NCI-H146 treated with DMSO at 0.1 percent for 48 hours (cell line): ENCODE measurements around the gene ADM5.

Experiments used
- DNase-seq: peaks from one replicate; lab custom pipeline; 2025; ENCODE audit not compliant: unreplicated experiment; lab: John Stamatoyannopoulos, UW

The ADM5 gene, protein sequence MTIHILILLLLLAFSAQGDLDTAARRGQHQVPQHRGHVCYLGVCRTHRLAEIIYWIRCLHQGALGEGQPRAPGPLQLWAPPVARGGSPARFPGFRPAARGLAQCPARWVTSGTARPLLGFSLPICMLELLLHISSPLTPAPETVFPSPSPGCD

GRCh38 chr19:49689133-49690078 is at the start of gene ADM5:
TSS of gene ADM5 (plus strand) at chr19:49689594. CDS start at chr19:49689838, 244 bp downstream.
- peak; percentile 75 for DNase-seq

GRCh38 chr19:49640113-49640898 is 49.1 kb upstream of the ADM5 start, which contains the start of gene RRAS:
TSS of gene RRAS (minus strand) at chr19:49640143. CDS start at chr19:49640098, 45 bp downstream.
- DNase-seq: peak; percentile 100

DNA sequence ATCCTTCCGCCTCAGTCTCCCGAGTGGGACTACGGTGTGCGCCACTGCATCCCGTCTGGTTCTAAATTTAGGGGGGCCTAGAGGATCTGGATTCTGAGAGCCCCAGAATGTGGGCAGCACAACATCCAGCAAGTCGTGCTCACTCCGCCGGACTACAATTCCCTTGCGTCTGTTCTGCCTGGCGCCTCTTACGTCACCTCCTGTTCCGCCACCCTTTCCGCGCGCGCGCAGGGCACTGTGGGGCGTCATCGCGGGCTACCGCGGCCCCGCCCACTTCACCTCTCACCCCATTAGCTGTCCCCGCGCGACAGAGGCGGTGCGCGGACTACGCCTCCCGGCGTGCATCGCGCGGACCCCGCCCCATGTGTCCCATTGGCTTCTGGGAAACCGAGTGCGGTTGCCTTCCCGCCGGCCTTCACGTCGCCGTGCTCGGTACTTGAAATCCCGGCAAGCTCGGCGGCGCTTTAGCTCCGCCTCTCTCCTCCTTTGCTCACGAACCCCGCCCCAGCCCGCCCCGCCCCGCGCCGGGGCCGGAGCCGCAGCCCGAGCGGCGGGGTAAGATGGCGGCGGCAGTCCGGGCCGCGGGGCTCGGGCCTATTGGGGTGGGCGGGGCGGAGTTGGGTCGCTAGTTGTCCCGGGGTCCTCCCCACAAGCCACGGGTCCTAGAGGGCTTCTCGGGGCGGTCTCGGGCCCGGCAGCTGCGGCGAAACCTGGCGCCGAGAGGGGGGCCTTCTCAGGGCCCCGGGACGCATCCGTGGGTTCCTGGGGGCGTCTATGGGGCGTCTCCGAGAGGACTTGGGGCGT is 47.5 kb upstream of the ADM5 start, which contains the start of gene SCAF1:
Gene SCAF1, plus strand, starts transcription at position 522 of the 804 bp plus-strand sequence. CDS start 2,818 bp downstream, outside the sequence.
- DNase-seq: peak; percentile 98

- DNase-seq: no peak
Measured at GRCh38 chr19:49642492-49643035, 46.8 kb upstream of the ADM5 start.

GRCh38 chr19:49643466-49643865 is 45.9 kb upstream of the ADM5 start:
- DNase-seq: no peak

DNA sequence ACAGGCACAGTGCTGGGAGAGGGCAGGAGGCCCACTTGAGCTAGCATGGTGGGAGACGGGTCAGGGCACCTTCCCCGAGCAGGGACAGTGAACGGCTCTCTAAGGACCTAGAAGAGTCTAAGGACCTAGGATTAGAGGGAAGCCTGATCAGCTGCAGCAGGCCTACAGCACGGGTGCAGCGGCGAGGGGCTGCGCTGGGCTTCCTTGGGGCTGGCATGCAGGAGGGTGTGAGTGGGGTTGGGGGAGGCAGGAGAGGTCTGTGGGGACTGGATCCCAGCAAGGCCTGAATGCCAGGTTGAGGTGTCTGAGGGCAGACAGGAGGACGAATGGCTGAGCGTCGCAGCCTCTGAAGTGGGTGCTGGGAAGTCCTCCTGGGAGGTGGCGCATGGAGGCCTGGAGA is 43.8 kb upstream of the ADM5 start:
- no peak for DNase-seq

GRCh38 chr19:49645995-49646394 is 43.4 kb upstream of the ADM5 start:
- no peak for DNase-seq

DNA sequence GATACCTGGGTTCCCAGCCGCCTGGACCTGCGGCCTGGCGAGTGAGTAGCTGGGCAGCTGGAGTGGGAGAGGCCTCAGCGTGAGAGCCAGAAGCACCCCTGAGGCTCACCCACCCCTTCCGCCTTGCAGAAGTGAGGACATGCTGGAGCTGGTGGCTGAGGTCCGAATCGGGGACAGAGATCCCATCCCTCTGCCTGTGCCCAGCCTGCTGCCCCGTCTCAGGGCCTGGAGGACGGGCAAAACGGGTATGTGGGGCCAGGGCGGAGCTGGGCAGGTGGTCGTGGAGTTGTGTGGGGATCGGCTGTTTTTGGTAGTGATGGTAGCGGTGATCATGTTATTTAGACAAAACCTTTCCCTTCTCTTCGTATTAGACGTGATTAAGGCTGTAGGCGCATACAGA is 42.8 kb upstream of the ADM5 start:
- DNase-seq: no peak

- DNase-seq: no peak
Measured at GRCh38 chr19:49651029-49651819, 38.2 kb upstream of the ADM5 start.

GRCh38 chr19:49651820-49652550 is 37.4 kb upstream of the ADM5 start:
- no peak for DNase-seq

DNA sequence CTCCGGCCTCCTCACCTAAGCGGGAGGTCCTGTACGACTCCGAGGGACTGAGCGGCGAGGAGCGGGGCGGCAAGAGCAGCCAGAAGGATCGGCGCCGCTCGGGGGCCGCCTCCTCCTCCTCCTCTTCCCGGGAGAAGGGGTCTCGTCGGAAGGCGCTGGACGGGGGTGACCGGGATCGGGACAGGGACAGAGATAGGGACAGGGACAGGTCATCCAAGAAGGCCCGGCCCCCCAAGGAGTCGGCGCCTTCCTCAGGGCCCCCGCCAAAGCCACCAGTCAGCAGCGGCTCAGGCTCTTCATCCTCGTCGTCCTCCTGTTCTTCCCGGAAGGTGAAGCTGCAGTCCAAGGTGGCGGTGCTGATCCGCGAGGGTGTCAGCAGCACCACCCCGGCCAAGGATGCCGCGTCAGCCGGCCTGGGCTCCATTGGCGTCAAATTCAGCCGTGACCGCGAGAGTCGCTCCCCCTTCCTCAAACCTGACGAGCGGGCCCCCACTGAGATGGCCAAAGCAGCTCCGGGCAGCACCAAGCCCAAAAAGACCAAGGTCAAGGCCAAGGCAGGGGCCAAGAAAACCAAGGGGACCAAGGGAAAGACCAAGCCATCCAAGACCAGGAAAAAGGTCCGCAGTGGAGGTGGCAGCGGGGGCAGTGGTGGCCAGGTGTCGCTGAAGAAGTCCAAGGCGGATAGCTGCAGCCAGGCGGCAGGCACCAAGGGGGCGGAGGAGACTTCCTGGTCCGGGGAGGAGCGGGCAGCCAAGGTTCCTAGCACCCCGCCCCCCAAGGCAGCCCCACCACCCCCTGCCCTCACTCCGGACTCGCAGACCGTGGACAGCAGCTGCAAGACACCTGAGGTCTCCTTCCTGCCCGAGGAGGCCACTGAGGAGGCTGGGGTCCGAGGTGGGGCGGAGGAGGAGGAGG is 36.6 kb upstream of the ADM5 start:
- DNase-seq: no peak

GRCh38 chr19:49653466-49653806 is 36.0 kb upstream of the ADM5 start:
- no peak for DNase-seq

DNA sequence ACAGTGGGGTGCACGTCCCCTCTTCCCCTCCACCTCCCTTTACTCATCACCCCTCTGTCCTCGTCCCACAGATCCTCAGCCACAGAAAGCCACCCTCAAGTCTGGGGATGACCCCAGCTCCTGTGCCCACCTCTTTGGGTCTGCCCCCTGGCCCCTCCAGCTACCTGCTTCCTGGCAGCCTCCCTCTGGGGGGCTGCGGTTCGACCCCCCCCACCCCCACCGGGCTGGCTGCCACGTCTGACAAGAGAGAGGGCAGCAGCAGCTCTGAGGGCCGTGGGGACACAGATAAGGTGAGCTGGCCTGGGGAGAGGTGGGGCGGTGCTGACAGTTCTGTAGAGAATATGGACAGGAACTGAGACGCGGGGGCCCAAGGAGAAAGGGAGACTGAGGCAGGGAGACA is 34.8 kb upstream of the ADM5 start:
- DNase-seq: no peak

DNA sequence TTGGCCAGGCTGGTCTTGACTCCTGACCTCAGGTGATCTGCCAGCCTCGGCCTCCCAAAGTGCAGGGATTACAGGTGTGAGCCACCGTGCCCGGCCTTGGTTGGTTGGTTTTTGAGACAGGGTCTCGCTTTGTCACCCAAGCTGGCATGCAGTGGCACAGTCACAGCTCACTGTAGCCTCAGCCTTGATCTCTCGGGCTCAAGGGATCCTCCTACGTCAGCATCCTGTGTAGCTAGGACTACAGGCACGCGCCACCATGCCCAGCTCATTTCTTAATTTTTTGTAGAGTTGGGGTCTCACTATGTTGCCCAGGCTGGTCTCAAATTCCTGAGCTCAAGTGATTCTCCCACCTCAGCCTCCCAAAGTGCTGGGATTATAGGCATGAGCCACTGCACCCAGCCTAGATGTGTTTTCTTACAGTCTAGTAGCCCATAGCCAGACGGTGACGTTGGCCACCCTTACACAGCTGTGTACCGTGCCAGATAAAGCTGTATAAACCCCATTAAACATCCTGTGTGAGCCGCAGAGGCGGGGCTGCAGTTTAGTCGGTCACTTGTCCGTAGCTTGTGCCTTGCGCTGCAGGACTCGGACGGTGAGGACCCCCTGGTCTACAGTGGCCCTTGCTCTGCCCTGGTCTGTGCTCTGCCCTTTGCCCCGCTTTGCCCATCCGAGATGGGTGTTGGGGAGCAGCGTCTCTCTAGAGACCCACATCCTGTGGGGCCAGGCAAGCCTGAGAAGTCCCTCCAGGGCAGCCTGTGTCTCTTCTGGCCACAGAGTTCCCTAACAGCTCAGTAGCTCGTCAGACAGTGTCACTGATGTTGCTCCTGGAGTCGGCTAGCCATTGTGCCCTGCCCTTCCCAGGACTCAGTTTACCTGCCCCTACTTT is 33.6 kb upstream of the ADM5 start:
- DNase-seq: no peak

- DNase-seq: no peak
Measured at GRCh38 chr19:49656456-49657109, 32.8 kb upstream of the ADM5 start.

DNA sequence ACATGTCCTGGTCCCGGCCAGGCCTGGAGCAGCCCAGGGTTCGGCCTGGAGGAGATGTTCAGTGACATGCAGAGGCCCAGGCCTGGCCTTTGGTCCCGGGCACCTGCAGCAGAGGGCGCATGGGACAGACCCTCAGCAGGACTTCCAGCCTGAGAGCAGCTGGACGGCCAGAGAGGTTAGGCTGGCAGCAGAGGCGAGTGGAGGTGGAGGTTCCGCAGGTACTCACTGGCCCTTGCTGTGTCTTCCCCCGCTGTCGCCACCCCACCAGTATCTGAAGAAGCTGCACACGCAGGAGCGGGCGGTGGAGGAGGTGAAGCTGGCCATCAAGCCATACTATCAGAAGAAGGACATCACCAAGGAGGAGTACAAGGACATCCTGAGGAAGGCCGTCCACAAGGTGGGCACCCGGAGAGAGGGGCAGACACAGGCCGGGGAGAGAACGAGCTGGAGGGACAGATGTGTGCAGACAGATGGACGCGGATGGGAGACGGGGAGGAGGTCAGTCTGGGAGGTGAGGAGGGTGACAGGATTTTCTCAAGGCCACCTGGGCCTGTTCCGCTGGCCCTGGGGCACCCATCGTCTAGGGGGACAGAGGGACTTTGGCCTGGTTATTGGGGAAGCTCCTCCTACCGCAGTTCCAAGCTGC is 31.8 kb upstream of the ADM5 start:
- DNase-seq: no peak
